ENCODE measurements around the gene TPGS2. TPM values are rescaled to one million over a fixed set of nuclear protein-coding genes. Genes with fewer than 3 reads are reported as not detected.
"Not testable (repeated sequence)": the region's sequence is repeated elsewhere in the genome, so short reads cannot be mapped to it uniquely, and the experiment has no call there.

TPGS2 gene
- 138 TPM for total RNA-seq (ENCODE audit: unreplicated experiment)
- long read RNA-seq, full-length matches to known transcripts, result 96 of 109 reads
- long read RNA-seq, partial matches to known transcripts, result 1 of 109 reads
- long read RNA-seq, other reads (novel, unspliced or antisense), result 12 of 109 reads

GRCh38 chr18:36828630-36829361 lies at the start of gene TPGS2, which contains the start of gene KIAA1328:
TSS of gene TPGS2 (minus strand) at chr18:36829002. CDS start at chr18:36828767, 235 bp downstream.
TSS of gene KIAA1328 (plus strand) at chr18:36829127. CDS start at chr18:36829139, 12 bp downstream.
- H3K4me3 Mint-ChIP-seq (ENCODE audit: unreplicated experiment), result peak within 1 kb of the TSS; percentile 92
- H3K4me1 Mint-ChIP-seq (ENCODE audit: unreplicated experiment), result peaks cover 20% of the 10 kb centered on the region
- peak within 1 kb of the TSS; percentile 67 for H3K27ac Mint-ChIP-seq (ENCODE audit: unreplicated experiment)
- TF ChIP-seq CTCF (IDR thresholded peaks at IDR 0.05; ENCODE audit: unreplicated experiment), result no peak
- H3K27me3 Mint-ChIP-seq (ENCODE audit: unreplicated experiment), result peaks cover 2% of the 10 kb centered on the region
- DNase-seq (ENCODE audit: low spot score), result peak; percentile 84
- H3K36me3 Mint-ChIP-seq (ENCODE audit: low read depth, unreplicated experiment), result no peaks in the 10 kb centered on the region
- no peaks in the 10 kb centered on the region for H3K9me3 Mint-ChIP-seq (ENCODE audit: unreplicated experiment)

GRCh38 chr18:36873826-36874225 lies 45.0 kb upstream of the TPGS2 start:
- H3K36me3 Mint-ChIP-seq (ENCODE audit: low read depth, unreplicated experiment), result peaks cover 10% of the 10 kb centered on the region
- H3K9me3 Mint-ChIP-seq (ENCODE audit: unreplicated experiment); H3K4me1 Mint-ChIP-seq (ENCODE audit: unreplicated experiment); H3K4me3 Mint-ChIP-seq (ENCODE audit: unreplicated experiment); H3K27ac Mint-ChIP-seq (ENCODE audit: unreplicated experiment); H3K27me3 Mint-ChIP-seq (ENCODE audit: unreplicated experiment); DNase-seq (ENCODE audit: low spot score): not testable (repeated sequence)

GRCh38 chr18:36872329-36872728 lies 43.5 kb upstream of the TPGS2 start:
- peak overlapping the region; percentile 20 for H3K27ac Mint-ChIP-seq (ENCODE audit: unreplicated experiment)
- TF ChIP-seq CTCF (IDR thresholded peaks at IDR 0.05; ENCODE audit: unreplicated experiment), result no peak
- no peak for DNase-seq (ENCODE audit: low spot score)
- no peaks in the 10 kb centered on the region for H3K9me3 Mint-ChIP-seq (ENCODE audit: unreplicated experiment)
- no peaks in the 10 kb centered on the region for H3K27me3 Mint-ChIP-seq (ENCODE audit: unreplicated experiment)
- no peak overlapping the region for H3K4me3 Mint-ChIP-seq (ENCODE audit: unreplicated experiment)
- peaks cover 10% of the 10 kb centered on the region for H3K36me3 Mint-ChIP-seq (ENCODE audit: low read depth, unreplicated experiment)
- H3K4me1 Mint-ChIP-seq (ENCODE audit: unreplicated experiment), result no peaks in the 10 kb centered on the region

- TF ChIP-seq CTCF (IDR thresholded peaks at IDR 0.05; ENCODE audit: unreplicated experiment), result no peak
- Mint-ChIP-seq H3K9me3 (ENCODE audit: unreplicated experiment) (no peaks in the 10 kb centered on the region), H3K4me1 (ENCODE audit: unreplicated experiment) (no peaks in the 10 kb centered on the region), H3K36me3 (ENCODE audit: low read depth, unreplicated experiment) (peaks cover 7% of the 10 kb centered on the region), H3K27ac (ENCODE audit: unreplicated experiment) (no peak overlapping the region), H3K4me3 (ENCODE audit: unreplicated experiment) (no peak overlapping the region), H3K27me3 (ENCODE audit: unreplicated experiment) (no peaks in the 10 kb centered on the region)
- no peak for DNase-seq (ENCODE audit: low spot score)
These were observed 43.0 kb upstream of the TPGS2 start for GRCh38 chr18:36871801-36872200.

GRCh38 chr18:36867056-36867455 lies 38.3 kb upstream of the TPGS2 start:
- no peak for TF ChIP-seq CTCF (IDR thresholded peaks at IDR 0.05; ENCODE audit: unreplicated experiment)
- H3K4me1 Mint-ChIP-seq (ENCODE audit: unreplicated experiment), result no peaks in the 10 kb centered on the region
- no peaks in the 10 kb centered on the region for H3K9me3 Mint-ChIP-seq (ENCODE audit: unreplicated experiment)
- DNase-seq (ENCODE audit: low spot score), result no peak
- no peaks in the 10 kb centered on the region for H3K36me3 Mint-ChIP-seq (ENCODE audit: low read depth, unreplicated experiment)
- no peak overlapping the region for H3K4me3 Mint-ChIP-seq (ENCODE audit: unreplicated experiment)
- no peak overlapping the region for H3K27ac Mint-ChIP-seq (ENCODE audit: unreplicated experiment)
- H3K27me3 Mint-ChIP-seq (ENCODE audit: unreplicated experiment), result no peaks in the 10 kb centered on the region
